Forelimb muscle (tissue), 1 donor: ENCODE results near the gene SCAF8. TPM values are rescaled to one million over a fixed set of nuclear protein-coding genes. Genes with fewer than 3 reads are reported as not detected.

Source experiments
- polyA plus RNA-seq: library from polyadenylated mRNA; unstranded; fragments of 120-200 nt; gene quantifications from one replicate; pipeline ENCODE4 v1.2.1, GENCODE V29; 2013; ENCODE audit not compliant: insufficient read length

Gene SCAF8
- polyA plus RNA-seq, 1 donor = 30.7 TPM

Other genes starting within 250 kb of the SCAF8 start
- 13.4 TPM for gene CNKSR3, start 222.7 kb upstream of the SCAF8 start, polyA plus RNA-seq